C4-2B (cell line): Measurements from ENCODE around the gene GCA.
A peak's percentile ranks its signal among the peaks of the same experiment; 100 is the strongest.

Experiments
- ZFX ChIP-seq: fragments of 450-650 bp; IDR thresholded peaks from 2 replicates; pipeline ENCODE4 v1.6.1; 2017
- TF ChIP-seq, protein P1 (sequence below): fragments of 450-650 bp; conservative IDR thresholded peaks from 2 replicates; pipeline ENCODE4 v1.5.1; 2017; ENCODE audit warnings: mild to moderate bottlenecking

- TF ChIP-seq, protein P1, sequence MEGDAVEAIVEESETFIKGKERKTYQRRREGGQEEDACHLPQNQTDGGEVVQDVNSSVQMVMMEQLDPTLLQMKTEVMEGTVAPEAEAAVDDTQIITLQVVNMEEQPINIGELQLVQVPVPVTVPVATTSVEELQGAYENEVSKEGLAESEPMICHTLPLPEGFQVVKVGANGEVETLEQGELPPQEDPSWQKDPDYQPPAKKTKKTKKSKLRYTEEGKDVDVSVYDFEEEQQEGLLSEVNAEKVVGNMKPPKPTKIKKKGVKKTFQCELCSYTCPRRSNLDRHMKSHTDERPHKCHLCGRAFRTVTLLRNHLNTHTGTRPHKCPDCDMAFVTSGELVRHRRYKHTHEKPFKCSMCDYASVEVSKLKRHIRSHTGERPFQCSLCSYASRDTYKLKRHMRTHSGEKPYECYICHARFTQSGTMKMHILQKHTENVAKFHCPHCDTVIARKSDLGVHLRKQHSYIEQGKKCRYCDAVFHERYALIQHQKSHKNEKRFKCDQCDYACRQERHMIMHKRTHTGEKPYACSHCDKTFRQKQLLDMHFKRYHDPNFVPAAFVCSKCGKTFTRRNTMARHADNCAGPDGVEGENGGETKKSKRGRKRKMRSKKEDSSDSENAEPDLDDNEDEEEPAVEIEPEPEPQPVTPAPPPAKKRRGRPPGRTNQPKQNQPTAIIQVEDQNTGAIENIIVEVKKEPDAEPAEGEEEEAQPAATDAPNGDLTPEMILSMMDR: peak; percentile 55
- 0 out of 2 replicates have a peak, but pooled peaks have one; percentile 15 for TF ChIP-seq ZFX
These were observed 25.4 kb upstream of the GCA start, which contains the start of gene IFIH1 for GRCh38 chr2:162318328-162319180.
